ENCODE results near the gene AP1G2.

DNA sequence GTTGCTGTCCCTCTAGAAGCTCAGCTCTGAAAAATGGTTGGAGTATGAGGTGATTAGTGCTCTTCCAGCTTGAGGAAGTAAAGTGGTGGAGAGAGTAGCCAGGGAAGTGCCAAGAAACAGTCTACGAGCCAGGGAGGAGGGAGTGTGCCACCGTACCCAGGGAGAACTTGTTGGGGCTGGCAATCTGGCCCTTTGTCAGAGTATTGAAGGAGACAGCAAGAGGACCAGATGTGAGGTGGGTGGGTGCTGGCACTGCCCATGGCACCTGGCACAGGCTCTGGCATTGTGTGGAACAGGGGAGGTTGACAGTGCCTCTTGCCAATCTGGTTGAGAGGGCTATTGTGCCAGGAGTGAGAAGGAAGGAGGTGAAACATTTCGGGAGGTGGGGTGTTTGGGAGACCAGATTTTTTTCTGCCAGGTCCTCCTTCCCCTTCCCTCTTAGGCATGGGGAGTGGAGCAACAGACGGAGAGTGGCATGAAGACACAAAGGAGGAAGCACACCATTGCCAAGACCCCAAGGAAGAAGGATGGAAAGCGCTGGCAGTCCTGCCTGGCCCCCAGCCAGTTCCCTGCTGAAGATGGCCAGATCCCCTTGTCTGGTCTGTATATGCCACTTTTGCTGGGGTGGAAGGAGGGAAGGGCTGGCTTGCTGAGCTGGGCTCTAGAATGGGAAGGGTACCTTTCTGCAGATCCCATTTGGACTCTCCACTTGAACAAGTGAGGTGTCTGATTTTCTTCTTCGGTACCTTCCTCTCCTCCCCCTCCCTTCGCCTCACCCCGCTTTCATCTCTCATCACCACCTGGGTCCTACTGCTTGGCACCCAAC, 53.6 kb downstream of the AP1G2 start:
- no peak for TF ChIP-seq CTCF (IDR thresholded peaks at IDR 0.05)
- no peak for TF ChIP-seq ZFX (IDR thresholded peaks at IDR 0.05; ENCODE audit: borderline replicate concordance)

Measured in 22Rv1 (cell line).